Osteocyte (in vitro differentiated cells): ENCODE data around the gene TTC23L. TPM values are rescaled to one million over a fixed set of nuclear protein-coding genes. Genes with fewer than 3 reads are reported as not detected.
A peak's percentile ranks its signal among the peaks of the same experiment; 100 is the strongest.

Experiments
- DNase-seq: peaks from one replicate; pipeline ENCODE4 v3.0.0; 2021; ENCODE audit warnings: mixed read lengths; ENCODE audit not compliant: unreplicated experiment; ENCODE audit errors: extremely low spot score
- H3K27ac Mint-ChIP-seq: one replicate; pipeline ENCODE4 v1.8.0; 2021; ENCODE audit warnings: mild to moderate bottlenecking, mixed read lengths; ENCODE audit not compliant: unreplicated experiment
- H3K27me3 Mint-ChIP-seq: one replicate; pipeline ENCODE4 v1.8.0; 2021; ENCODE audit warnings: mixed read lengths; ENCODE audit not compliant: unreplicated experiment
- H3K36me3 Mint-ChIP-seq: one replicate; pipeline ENCODE4 v1.8.0; 2021; ENCODE audit warnings: mixed read lengths; ENCODE audit not compliant: unreplicated experiment
- H3K4me1 Mint-ChIP-seq: one replicate; pipeline ENCODE4 v1.8.0; 2021; ENCODE audit warnings: mixed read lengths; ENCODE audit not compliant: unreplicated experiment
- H3K4me3 Mint-ChIP-seq: one replicate; pipeline ENCODE4 v1.8.0; 2021; ENCODE audit warnings: mild to moderate bottlenecking, moderate library complexity, mixed read lengths; ENCODE audit not compliant: unreplicated experiment
- H3K9me3 Mint-ChIP-seq: one replicate; pipeline ENCODE4 v1.8.0; 2021; ENCODE audit warnings: mixed read lengths; ENCODE audit not compliant: unreplicated experiment
- total RNA-seq: library from RNA; stranded (reverse); gene quantifications from 2 replicates; pipeline ENCODE4 v1.2.1, GENCODE V29; 2021
- TF ChIP-seq, protein P1 (sequence below): fragments of 200-600 bp; sonication (generic); IDR thresholded peaks from 2 replicates; pipeline ENCODE4 v1.5.0; 2021; ENCODE audit warnings: antibody characterized with exemption, mild to moderate bottlenecking, moderate library complexity

Gene TTC23L
- total RNA-seq, 1 donor from 2014 or later = 0.59 TPM

DNA sequence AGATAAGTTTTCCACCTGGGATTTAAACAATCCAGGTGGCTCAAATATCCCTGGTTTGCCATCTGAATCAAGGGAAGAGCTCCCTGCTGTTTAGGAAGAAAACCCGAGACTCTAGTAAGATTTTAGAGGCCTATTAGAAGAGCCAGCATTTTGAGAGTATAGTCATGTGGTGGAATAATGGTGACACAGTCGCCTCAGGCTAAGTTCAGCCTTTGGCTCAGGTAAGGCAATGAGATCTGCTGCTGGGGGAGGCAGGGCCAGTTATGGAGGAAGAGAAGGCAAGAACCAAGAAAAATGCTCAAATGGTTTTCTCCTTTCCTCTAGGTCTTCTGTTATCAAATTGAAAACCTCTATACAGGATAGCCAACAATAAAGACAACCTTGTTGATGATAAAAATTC, 60.1 kb downstream of the TTC23L start:
- H3K4me1 Mint-ChIP-seq = peaks cover 9% of the 10 kb centered on the region

GRCh38 chr5:34900652-34901051, 61.7 kb downstream of the TTC23L start:
- Mint-ChIP-seq H3K4me3 (no peak overlapping the region), H3K36me3 (peaks cover 4% of the 10 kb centered on the region), H3K4me1 (peaks cover 9% of the 10 kb centered on the region), H3K27ac (no peak overlapping the region), H3K27me3 (no peaks in the 10 kb centered on the region), H3K9me3 (no peaks in the 10 kb centered on the region)
- no peak for DNase-seq
- TF ChIP-seq, protein P1, sequence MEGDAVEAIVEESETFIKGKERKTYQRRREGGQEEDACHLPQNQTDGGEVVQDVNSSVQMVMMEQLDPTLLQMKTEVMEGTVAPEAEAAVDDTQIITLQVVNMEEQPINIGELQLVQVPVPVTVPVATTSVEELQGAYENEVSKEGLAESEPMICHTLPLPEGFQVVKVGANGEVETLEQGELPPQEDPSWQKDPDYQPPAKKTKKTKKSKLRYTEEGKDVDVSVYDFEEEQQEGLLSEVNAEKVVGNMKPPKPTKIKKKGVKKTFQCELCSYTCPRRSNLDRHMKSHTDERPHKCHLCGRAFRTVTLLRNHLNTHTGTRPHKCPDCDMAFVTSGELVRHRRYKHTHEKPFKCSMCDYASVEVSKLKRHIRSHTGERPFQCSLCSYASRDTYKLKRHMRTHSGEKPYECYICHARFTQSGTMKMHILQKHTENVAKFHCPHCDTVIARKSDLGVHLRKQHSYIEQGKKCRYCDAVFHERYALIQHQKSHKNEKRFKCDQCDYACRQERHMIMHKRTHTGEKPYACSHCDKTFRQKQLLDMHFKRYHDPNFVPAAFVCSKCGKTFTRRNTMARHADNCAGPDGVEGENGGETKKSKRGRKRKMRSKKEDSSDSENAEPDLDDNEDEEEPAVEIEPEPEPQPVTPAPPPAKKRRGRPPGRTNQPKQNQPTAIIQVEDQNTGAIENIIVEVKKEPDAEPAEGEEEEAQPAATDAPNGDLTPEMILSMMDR = no peak

More for the DNA sequence above, 60.1 kb downstream of the TTC23L start:
- TF ChIP-seq, protein P1 = no peak
- Mint-ChIP-seq H3K36me3 (peaks cover 4% of the 10 kb centered on the region), H3K4me3 (no peak overlapping the region), H3K27ac (no peak overlapping the region), H3K27me3 (no peaks in the 10 kb centered on the region), H3K9me3 (no peaks in the 10 kb centered on the region)
- no peak for DNase-seq

GRCh38 chr5:34903260-34903659, 64.3 kb downstream of the TTC23L start:
- TF ChIP-seq, protein P1 = no peak
- DNase-seq = no peak
- no peak overlapping the region for H3K27ac Mint-ChIP-seq
- peaks cover 4% of the 10 kb centered on the region for H3K36me3 Mint-ChIP-seq
- no peaks in the 10 kb centered on the region for H3K27me3 Mint-ChIP-seq
- H3K9me3 Mint-ChIP-seq = no peaks in the 10 kb centered on the region
- H3K4me1 Mint-ChIP-seq = no peaks in the 10 kb centered on the region
- H3K4me3 Mint-ChIP-seq = no peak overlapping the region

GRCh38 chr5:34905564-34905963, 66.6 kb downstream of the TTC23L start:
- TF ChIP-seq, protein P1 = peak; percentile 70
- Mint-ChIP-seq H3K27me3 (no peaks in the 10 kb centered on the region), H3K27ac (no peak overlapping the region)

DNA sequence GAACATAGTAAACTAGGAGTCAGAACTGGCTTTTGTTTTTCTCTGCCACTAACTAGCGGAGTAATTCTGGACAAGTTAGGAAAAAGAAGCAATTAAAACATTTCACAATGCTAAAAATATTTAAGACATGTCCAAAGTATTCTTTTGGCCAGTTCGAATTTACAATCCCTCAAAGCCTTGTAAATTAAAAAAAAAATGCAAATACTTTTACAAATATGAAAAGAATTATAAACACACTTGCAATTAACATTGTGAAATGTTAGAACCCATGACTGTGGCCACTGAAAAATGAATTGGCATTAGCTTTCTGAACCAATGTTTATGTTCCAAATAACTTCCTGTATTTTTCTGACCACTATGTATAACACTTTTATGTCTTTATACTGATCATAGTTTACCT, 74.1 kb downstream of the TTC23L start:
- no peak for DNase-seq
- H3K36me3 Mint-ChIP-seq = peaks cover 28% of the 10 kb centered on the region
- peaks cover 32% of the 10 kb centered on the region for H3K4me1 Mint-ChIP-seq
- TF ChIP-seq, protein P1 = no peak
- no peak overlapping the region for H3K4me3 Mint-ChIP-seq
- no peak overlapping the region for H3K27ac Mint-ChIP-seq
- H3K9me3 Mint-ChIP-seq = no peaks in the 10 kb centered on the region
- H3K27me3 Mint-ChIP-seq = no peaks in the 10 kb centered on the region

More at GRCh38 chr5:34905564-34905963, 66.6 kb downstream of the TTC23L start:
- peaks cover 17% of the 10 kb centered on the region for H3K36me3 Mint-ChIP-seq
- no peak for DNase-seq
- H3K4me1 Mint-ChIP-seq = no peaks in the 10 kb centered on the region
- H3K9me3 Mint-ChIP-seq = no peaks in the 10 kb centered on the region
- no peak overlapping the region for H3K4me3 Mint-ChIP-seq
